ENCODE measurements around the gene NOXO1. TPM values are rescaled to one million over a fixed set of nuclear protein-coding genes. Genes with fewer than 3 reads are reported as not detected.
"Not testable (repeated sequence)": the region's sequence is repeated elsewhere in the genome, so short reads cannot be mapped to it uniquely, and the experiment has no call there.

Gene NOXO1
- total RNA-seq, 1 donor from 2014 or later: not detected

DNA sequence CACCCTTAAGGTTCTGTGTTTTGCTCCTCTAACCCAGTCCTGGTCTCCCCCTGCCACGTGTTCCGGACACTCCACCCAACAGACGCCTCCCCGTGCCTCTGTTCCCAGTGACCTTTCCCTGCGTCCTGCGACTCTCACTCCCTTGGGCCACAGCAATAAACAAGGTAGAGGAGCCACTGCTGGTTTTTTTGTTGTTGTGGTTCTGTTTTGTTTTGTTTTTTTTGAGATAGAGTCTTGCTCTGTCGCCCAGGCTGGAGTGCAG lies 34.6 kb upstream of the NOXO1 start:
- no peaks in the 10 kb centered on the region for H3K9me3 ChIP-seq
- TF ChIP-seq CTCF (IDR thresholded peaks at IDR 0.05): no peak
- no peak for DNase-seq (ENCODE audit: low spot score in 2 of 2)
- H3K4me1 ChIP-seq: peaks cover 0 to 3% of the 10 kb centered on the region in 2 donors
- no peaks in the 10 kb centered on the region for H3K27me3 ChIP-seq
- no peaks in the 10 kb centered on the region for H3K36me3 ChIP-seq
- no peak overlapping the region for H3K27ac ChIP-seq
- intact Hi-C loops (cut with DNase I): no loop called here
- no peak overlapping the region for H3K4me3 ChIP-seq

GRCh38 chr16:2015117-2015946 lies 34.1 kb upstream of the NOXO1 start:
- no peaks in the 10 kb centered on the region for H3K9me3 ChIP-seq
- no peak overlapping the region for H3K4me3 ChIP-seq
- TF ChIP-seq CTCF (IDR thresholded peaks at IDR 0.05): no peak
- intact Hi-C loops (cut with DNase I): no loop called here
- no peak overlapping the region for H3K27ac ChIP-seq
- no peak for DNase-seq (ENCODE audit: low spot score in 2 of 2)
- no peaks in the 10 kb centered on the region for H3K36me3 ChIP-seq
- peaks cover 3% of the 10 kb centered on the region in 2 donors for H3K4me1 ChIP-seq
- H3K27me3 ChIP-seq: no peaks in the 10 kb centered on the region

DNA sequence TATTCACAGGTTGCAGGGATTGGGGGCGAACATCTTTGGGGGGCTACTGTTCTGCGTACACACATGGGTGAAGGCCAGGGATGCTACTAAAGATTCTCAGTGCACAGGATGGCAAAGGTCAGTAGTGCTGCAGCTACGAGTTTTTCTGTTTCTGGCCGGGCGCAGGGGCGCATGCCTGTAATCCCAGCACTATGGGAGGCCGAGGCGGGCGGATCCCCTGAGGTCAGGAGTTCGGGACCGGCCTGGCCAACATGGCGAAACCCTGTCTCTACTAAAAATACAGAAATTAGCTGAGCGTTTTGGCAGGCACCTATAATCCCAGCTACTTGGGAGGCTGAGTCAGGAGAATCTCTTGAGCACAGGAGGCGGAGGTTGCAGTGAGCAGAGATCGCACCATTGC lies 32.3 kb upstream of the NOXO1 start:
- Histone ChIP-seq H3K27ac (no peak overlapping the region), H3K27me3 (no peaks in the 10 kb centered on the region), H3K4me1 (peaks cover 9 to 10% of the 10 kb centered on the region in 2 donors), H3K9me3 (no peaks in the 10 kb centered on the region), H3K4me3 (no peak overlapping the region), H3K36me3 (no peaks in the 10 kb centered on the region)
- DNase-seq (ENCODE audit: low spot score in 2 of 2): no peak
- TF ChIP-seq CTCF (IDR thresholded peaks at IDR 0.05): no peak
- intact Hi-C loops (cut with DNase I): no loop called here

- H3K36me3 ChIP-seq; H3K27ac ChIP-seq; intact Hi-C loops (cut with DNase I): not testable (repeated sequence)
Observed at GRCh38 chr16:2011726-2012125, 30.5 kb upstream of the NOXO1 start.

DNA sequence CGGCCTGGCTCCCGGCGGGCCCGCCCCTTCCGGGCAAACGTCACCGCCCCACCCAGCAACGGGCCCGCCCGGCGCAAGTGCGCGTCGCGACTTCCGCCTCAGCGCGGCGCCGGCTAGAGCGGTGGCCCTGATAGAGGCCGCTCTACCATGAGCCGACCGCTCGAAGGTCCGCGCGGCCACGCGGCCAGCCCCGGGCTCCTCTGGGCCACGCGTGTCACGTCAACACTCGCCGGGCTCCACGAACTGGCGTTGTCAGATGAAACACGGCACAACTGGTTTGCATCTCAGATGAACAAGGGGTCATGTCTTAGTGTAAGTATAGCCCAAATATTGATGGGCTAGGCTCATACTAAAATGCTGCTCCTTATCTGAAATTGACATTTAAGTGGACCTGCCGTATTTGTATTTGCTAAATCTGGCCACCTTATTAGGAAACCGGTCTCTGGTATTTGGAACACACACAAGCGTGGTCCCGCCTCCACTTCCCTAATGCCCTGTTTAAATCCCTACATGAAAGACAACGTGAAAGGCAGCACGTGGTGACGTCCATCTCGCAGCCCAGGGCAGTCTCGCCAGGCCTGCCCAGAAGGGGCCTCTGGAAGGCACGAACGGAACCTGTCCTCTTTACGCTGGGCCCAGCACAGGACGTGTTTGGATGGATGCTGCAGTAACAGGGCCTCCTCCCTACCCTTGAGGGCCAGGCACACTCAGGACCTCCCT lies 28.7 kb upstream of the NOXO1 start, which contains the start of gene ZNF598:
Gene ZNF598 (minus strand): TSS at position 31 of the 720 bp plus-strand sequence.
- H3K9me3 ChIP-seq: no peaks in the 10 kb centered on the region
- no peak for TF ChIP-seq CTCF (IDR thresholded peaks at IDR 0.05)
- intact Hi-C loops (cut with DNase I): no loop called here
- peak in 1 of 2 donors; percentile 89 for DNase-seq (ENCODE audit: low spot score in 2 of 2)
- H3K4me1 ChIP-seq: peaks cover 17 to 28% of the 10 kb centered on the region in 2 donors
- H3K27ac ChIP-seq: peak within 1 kb of the TSS; percentile 89
- no peaks in the 10 kb centered on the region for H3K36me3 ChIP-seq
- H3K4me3 ChIP-seq: peak within 1 kb of the TSS; percentile 75 to 94
- no peaks in the 10 kb centered on the region for H3K27me3 ChIP-seq

More at GRCh38 chr16:2011726-2012125, 30.5 kb upstream of the NOXO1 start:
- not testable (repeated sequence) for H3K9me3 ChIP-seq; H3K27me3 ChIP-seq; H3K4me3 ChIP-seq; DNase-seq (ENCODE audit: low spot score in 2 of 2)
- H3K4me1 ChIP-seq: peaks cover 17 to 24% of the 10 kb centered on the region in 2 donors

DNA sequence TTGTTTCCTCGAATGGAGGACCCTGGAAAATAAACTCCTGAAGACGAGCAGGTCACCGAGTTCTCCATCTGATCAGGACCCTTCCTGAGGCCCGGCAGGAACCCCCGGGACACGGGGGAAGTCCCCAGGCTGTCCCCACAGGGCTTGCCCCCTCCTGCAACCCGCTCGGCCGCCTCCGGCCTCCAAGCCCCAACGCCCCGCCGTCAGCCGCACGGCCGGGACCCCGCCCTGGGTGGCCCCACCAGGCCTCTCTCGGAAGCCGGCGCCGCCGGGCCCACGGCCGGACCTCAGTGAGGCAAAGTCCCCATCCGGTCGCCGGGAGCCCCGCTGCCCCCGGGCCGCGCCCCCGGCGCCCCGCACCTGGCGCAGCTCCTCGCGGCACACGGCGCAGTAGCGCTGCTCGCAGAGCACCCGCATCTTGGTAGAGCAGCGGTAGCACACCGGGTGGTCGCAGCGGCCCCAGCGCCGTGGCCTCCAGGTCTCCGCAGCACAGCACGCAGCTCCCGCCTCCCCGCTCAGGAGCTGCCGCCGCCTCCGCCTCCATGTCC lies 28.0 kb upstream of the NOXO1 start:
- no peak for TF ChIP-seq CTCF (IDR thresholded peaks at IDR 0.05)
- H3K4me3 ChIP-seq: peak overlapping the region; percentile 75 to 94
- H3K36me3 ChIP-seq: no peaks in the 10 kb centered on the region
- H3K4me1 ChIP-seq: peaks cover 19 to 31% of the 10 kb centered on the region in 2 donors
- H3K27me3 ChIP-seq: no peaks in the 10 kb centered on the region
- peak overlapping the region; percentile 52 to 75 for H3K27ac ChIP-seq
- no peaks in the 10 kb centered on the region for H3K9me3 ChIP-seq
- DNase-seq (ENCODE audit: low spot score in 2 of 2): no peak
- intact Hi-C loops (cut with DNase I): no loop called here

Measured in ascending aorta (tissue), 2 donors.